CD4-positive, alpha-beta T cell (primary cell): ENCODE measurements around the gene CDHR2. TPM values are rescaled to one million over a fixed set of nuclear protein-coding genes. Genes with fewer than 3 reads are reported as not detected.

ENCODE experiments used
- ATAC-seq: fragments of 200-7000 bp; cut with Tn5 transposase; one replicate; pipeline ENCODE4 v1.10.0; 2022; ENCODE audit warnings: mild to moderate bottlenecking; ENCODE audit not compliant: poor library complexity
- CTCF ChIA-PET: fragments of 350-600 bp; sonication (Branson Sonifier 250); formaldehyde crosslinking; loops from one replicate; lab custom pipeline; 2021; ENCODE audit warnings: antibody characterized with exemption, inconsistent platforms; lab: Charles Lee
- POLR2A ChIA-PET: fragments of 350-600 bp; sonication (Branson Sonifier 250); formaldehyde crosslinking; loops from one replicate; lab custom pipeline; 2021; ENCODE audit warnings: antibody characterized with exemption, inconsistent platforms; lab: Charles Lee
- DNase-seq, 14 experiments: peaks; one replicate each; pipeline ENCODE4 v3.0.0-alpha.2; 2013 to 2020; ENCODE audit warnings: mixed read lengths in 2 of 14
- H3K27ac ChIP-seq, 2 donors: one replicate each; pipeline versions ENCODE4 v1.5.1 to v1.7.0; 2013; ENCODE audit warnings: low read length in 2 of 2, low read depth in 1 of 2, mild to moderate bottlenecking in 1 of 2
- H3K27me3 ChIP-seq, 2 experiments: 1 replicate in 1 of 2; 2 replicates in 1 of 2; pipeline versions ENCODE4 v1.6.1 to v1.7.0; 2013; ENCODE audit warnings: low read length in 2 of 2, control low read depth in 1 of 2, mild to moderate bottlenecking in 1 of 2, moderate library complexity in 1 of 2; ENCODE audit not compliant: insufficient read depth in 2 of 2, control insufficient read depth in 1 of 2
- H3K36me3 ChIP-seq: one replicate; pipeline ENCODE4 v1.6.1; 2013; ENCODE audit warnings: low read length, control low read depth; ENCODE audit not compliant: insufficient read depth
- H3K4me1 ChIP-seq: one replicate; pipeline ENCODE4 v1.6.1; 2013; ENCODE audit warnings: low read length, control low read depth; ENCODE audit not compliant: insufficient read depth
- H3K4me3 ChIP-seq: one replicate; pipeline ENCODE4 v1.5.1; 2013; ENCODE audit warnings: mild to moderate bottlenecking, low read length, moderate library complexity
- H3K9me3 ChIP-seq, 2 experiments: 1 replicate in 1 of 2; 2 replicates in 1 of 2; pipeline versions ENCODE4 v1.6.1 to v1.7.0; 2013; ENCODE audit warnings: low read length in 2 of 2, mild to moderate bottlenecking in 2 of 2, control low read depth in 1 of 2, moderate library complexity in 1 of 2; ENCODE audit not compliant: control insufficient read depth in 1 of 2, insufficient read depth in 1 of 2
- H3K27ac Mint-ChIP-seq: one replicate; pipeline ENCODE4 v1.8.0; 2020; ENCODE audit warnings: mixed read lengths
- H3K27me3 Mint-ChIP-seq: one replicate; pipeline ENCODE4 v1.8.0; 2021; ENCODE audit warnings: mixed read lengths
- H3K36me3 Mint-ChIP-seq: one replicate; pipeline ENCODE4 v1.8.0; 2021; ENCODE audit warnings: low read depth, mixed read lengths
- H3K4me1 Mint-ChIP-seq: one replicate; pipeline ENCODE4 v1.8.0; 2021; ENCODE audit warnings: low read depth, mixed read lengths
- H3K4me3 Mint-ChIP-seq: one replicate; pipeline ENCODE4 v1.8.0; 2020; ENCODE audit warnings: mild to moderate bottlenecking, mixed read lengths
- H3K9me3 Mint-ChIP-seq: one replicate; pipeline ENCODE4 v1.8.0; 2020; ENCODE audit warnings: mixed read lengths
- intact Hi-C, 2 experiments: fragments of 100-400 bp; cut with DNase I in 1 of 2; cut with micrococcal nuclease in 1 of 2; formaldehyde crosslinking; loops; one replicate each; pipeline versions ENCODE4 v1.15.1 to v1.9.0; 2023 to 2025; cut with DNase I, micrococcal nuclease
- total RNA-seq, 174 experiments: library from RNA in 2 of 174; stranded (reverse) in 2 of 174; gene quantifications; one replicate each; pipeline ENCODE4 v1.2.3 and lab custom pipeline; 2021 to 2026
- TF ChIP-seq, protein P1 (sequence below): fragments of 200-600 bp; IDR thresholded peaks from one replicate; pipeline ENCODE4 v1.8.0; 2022; ENCODE audit warnings: antibody characterized with exemption, mild to moderate bottlenecking

CDHR2 gene
- total RNA-seq, 2 experiments from 2014 or later = 1.6 to 2.0 TPM

DNA sequence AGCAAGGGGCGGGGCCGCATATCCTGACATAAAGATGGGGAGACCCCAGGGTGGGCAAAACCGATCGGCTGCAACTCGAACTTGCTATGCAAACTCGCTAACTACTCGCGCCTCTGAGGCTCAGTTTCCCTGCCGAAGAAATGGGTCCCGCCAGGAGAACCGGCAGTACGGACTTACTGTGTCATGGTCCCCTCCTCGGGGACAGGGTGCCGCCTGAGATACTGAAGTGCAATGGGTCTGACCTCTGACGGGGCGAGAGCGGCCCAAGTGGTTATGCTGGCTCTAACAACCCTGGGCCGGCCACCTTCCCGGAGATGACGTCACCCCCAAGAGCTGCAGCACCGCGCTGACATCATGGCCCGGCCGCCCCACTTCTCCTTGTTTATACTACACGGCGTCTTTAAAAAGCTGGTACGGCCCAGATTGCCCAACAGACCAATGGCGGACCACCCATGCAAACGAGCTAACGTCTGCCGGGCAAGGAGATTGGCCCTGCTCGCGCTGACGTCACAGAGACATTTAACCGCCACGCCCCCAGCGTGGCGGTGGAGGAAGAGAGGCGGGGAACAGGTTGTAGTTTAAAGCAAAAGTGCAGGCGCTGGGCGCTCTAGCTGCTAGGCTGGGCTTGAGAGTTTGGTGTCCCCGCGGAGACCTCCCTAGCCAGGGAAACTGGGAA, 11.4 kb upstream of the CDHR2 start:
- Histone ChIP-seq H3K36me3 (peaks cover 7% of the 10 kb centered on the region), H3K9me3 (peaks cover 0 to 3% of the 10 kb centered on the region in 2 experiments), H3K27me3 (no peaks in the 10 kb centered on the region), H3K27ac (peak overlapping the region; percentile 99), H3K4me3 (peak overlapping the region; percentile 98), H3K4me1 (peaks cover 79% of the 10 kb centered on the region)
- peaks cover 83% of the 10 kb centered on the region for H3K4me1 Mint-ChIP-seq
- peak overlapping the region; percentile 100 for H3K27ac Mint-ChIP-seq
- TF ChIP-seq, protein P1, sequence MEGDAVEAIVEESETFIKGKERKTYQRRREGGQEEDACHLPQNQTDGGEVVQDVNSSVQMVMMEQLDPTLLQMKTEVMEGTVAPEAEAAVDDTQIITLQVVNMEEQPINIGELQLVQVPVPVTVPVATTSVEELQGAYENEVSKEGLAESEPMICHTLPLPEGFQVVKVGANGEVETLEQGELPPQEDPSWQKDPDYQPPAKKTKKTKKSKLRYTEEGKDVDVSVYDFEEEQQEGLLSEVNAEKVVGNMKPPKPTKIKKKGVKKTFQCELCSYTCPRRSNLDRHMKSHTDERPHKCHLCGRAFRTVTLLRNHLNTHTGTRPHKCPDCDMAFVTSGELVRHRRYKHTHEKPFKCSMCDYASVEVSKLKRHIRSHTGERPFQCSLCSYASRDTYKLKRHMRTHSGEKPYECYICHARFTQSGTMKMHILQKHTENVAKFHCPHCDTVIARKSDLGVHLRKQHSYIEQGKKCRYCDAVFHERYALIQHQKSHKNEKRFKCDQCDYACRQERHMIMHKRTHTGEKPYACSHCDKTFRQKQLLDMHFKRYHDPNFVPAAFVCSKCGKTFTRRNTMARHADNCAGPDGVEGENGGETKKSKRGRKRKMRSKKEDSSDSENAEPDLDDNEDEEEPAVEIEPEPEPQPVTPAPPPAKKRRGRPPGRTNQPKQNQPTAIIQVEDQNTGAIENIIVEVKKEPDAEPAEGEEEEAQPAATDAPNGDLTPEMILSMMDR = no peak
- H3K9me3 Mint-ChIP-seq = no peaks in the 10 kb centered on the region
- H3K36me3 Mint-ChIP-seq = peaks cover 58% of the 10 kb centered on the region
- ChIA-PET CTCF (interaction anchor here (1.1 to 7.1 kb wide), 6 partner anchors 12 to 123 kb away, joined by 3 to 42 read pairs (median 4); partner anchors contain the start of genes CDHR2, CLTB and FAF2), POLR2A (interaction anchor here (0.6 to 10.1 kb wide), 28 partner anchors 7 to 1059 kb away, joined by 3 to 185 read pairs (median 4); partner anchors contain the start of genes CDHR2, CLTB, FAF2 and HIGD2A)
- H3K4me3 Mint-ChIP-seq = peak overlapping the region; percentile 99
- intact Hi-C loops = loop anchor here (1.0 to 10.0 kb wide), 7 partner anchors 35 to 1055 kb away; partner anchors contain the start of genes CLTB (in 1 of the 2), FAF2 (in 1 of the 2), HIGD2A (in 1 of the 2) and NOP16 (in 1 of the 2)
- peak; percentile 73 for ATAC-seq
- H3K27me3 Mint-ChIP-seq = no peaks in the 10 kb centered on the region
- DNase-seq = peak; percentile 92 to 100 (median 96)

DNA sequence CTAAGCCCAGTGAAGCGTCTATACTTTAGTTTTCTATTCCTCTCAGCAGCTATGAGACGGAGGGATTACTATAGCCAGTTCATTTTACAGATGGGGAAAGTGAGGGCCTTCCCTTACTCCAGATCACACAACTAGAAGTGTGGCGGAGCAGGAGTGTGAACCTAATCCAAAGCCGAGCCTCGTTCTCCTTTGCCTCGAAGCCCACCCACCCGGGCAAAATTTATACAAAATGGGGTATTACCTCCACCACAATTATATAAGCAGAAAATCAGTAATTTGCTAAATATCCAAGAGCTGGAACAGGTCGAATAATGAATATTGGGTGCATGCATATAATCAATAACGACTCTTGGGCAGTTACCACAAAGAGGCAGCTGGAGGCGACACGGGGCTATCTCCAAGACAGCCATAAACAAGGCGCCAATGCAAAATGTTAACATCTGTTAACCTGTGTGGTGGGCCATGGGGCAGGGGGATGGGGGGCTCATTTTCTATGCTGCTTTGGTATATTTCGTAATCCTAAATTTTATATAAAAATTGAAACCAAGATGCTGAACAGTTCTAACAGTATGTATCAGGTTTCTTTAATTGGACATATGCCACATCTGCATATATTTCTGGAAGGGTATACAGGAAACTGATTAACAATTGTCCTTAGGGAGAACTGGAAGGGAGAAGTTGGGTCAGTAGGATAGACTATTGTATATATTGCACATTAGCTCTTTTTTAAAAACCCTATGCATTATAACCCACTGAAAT, 10.7 kb upstream of the CDHR2 start:
- Mint-ChIP-seq H3K27me3 (no peaks in the 10 kb centered on the region), H3K4me3 (peak overlapping the region; percentile 99), H3K4me1 (peaks cover 77% of the 10 kb centered on the region), H3K9me3 (no peaks in the 10 kb centered on the region), H3K27ac (peak overlapping the region; percentile 100), H3K36me3 (peaks cover 51% of the 10 kb centered on the region)
- CTCF ChIA-PET = interaction anchor here (1.1 to 7.1 kb wide), 6 partner anchors 8 to 122 kb away, joined by 3 to 42 read pairs (median 6); partner anchors contain the start of genes CDHR2, CLTB and FAF2
- H3K27me3 ChIP-seq = no peaks in the 10 kb centered on the region
- no peaks in the 10 kb centered on the region for H3K36me3 ChIP-seq
- no peak for DNase-seq
- TF ChIP-seq, protein P1 = no peak
- no peak for ATAC-seq
- peaks cover 73% of the 10 kb centered on the region for H3K4me1 ChIP-seq
- H3K27ac ChIP-seq = peak overlapping the region; percentile 46 to 99
- intact Hi-C loops = loop anchor here (5.0 to 10.0 kb wide), 6 partner anchors 34 to 1054 kb away; partner anchors contain the start of genes CLTB (in 1 of the 2), HIGD2A (in 1 of the 2), NOP16 (in 1 of the 2) and NSD1 (in 1 of the 2)
- peaks cover 0 to 3% of the 10 kb centered on the region in 2 experiments for H3K9me3 ChIP-seq
- POLR2A ChIA-PET = interaction anchor here (0.6 to 10.1 kb wide), 20 partner anchors 6 to 908 kb away, joined by 3 to 185 read pairs (median 6); partner anchors contain the start of genes CDHR2, CLTB, FAF2 and HIGD2A
- H3K4me3 ChIP-seq = peak overlapping the region; percentile 98

DNA sequence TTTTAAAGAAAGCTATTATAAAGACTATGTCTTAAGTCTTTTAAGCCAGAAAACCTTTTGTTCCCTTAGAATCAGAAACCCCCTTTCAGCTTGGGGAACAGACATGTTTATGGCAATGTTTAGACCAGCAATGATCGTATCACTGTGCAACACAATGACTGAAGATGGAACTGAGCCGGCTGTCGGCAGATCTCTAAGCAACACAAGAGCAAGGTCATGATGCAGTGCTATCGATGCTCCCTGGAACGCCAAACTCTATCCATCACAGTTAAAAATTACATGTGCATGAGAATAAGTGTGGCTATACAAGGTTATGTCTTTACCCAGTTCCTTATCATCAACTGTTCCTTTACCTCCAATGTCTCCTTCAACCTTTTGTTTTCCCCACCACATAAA, 10.2 kb upstream of the CDHR2 start:
- H3K27me3 ChIP-seq = no peaks in the 10 kb centered on the region
- peaks cover 75% of the 10 kb centered on the region for H3K4me1 Mint-ChIP-seq
- POLR2A ChIA-PET = interaction anchor here (1.2 to 9.9 kb wide), 7 partner anchors 9 to 178 kb away, joined by 3 to 126 read pairs (median 9); partner anchors contain the start of genes CLTB, FAF2 and KIAA1191
- no peak overlapping the region for H3K4me3 ChIP-seq
- intact Hi-C loops = loop anchor here (5.0 to 10.0 kb wide), 6 partner anchors 33 to 1053 kb away; partner anchors contain the start of genes CLTB (in 1 of the 2), HIGD2A (in 1 of the 2), NOP16 (in 1 of the 2) and NSD1 (in 1 of the 2)
- TF ChIP-seq, protein P1 = no peak
- CTCF ChIA-PET = interaction anchor here (1.5 to 7.1 kb wide), 5 partner anchors 9 to 123 kb away, joined by 4 to 42 read pairs (median 8); partner anchors contain the start of genes CLTB and FAF2
- H3K27ac Mint-ChIP-seq = peak overlapping the region; percentile 100
- H3K9me3 ChIP-seq = peaks cover 0 to 3% of the 10 kb centered on the region in 2 experiments
- DNase-seq (no peak), ATAC-seq (no peak)
- peaks cover 45% of the 10 kb centered on the region for H3K36me3 Mint-ChIP-seq
- no peaks in the 10 kb centered on the region for H3K36me3 ChIP-seq
- H3K4me1 ChIP-seq = peaks cover 72% of the 10 kb centered on the region
- H3K4me3 Mint-ChIP-seq = peak overlapping the region; percentile 72
- H3K9me3 Mint-ChIP-seq = no peaks in the 10 kb centered on the region
- H3K27me3 Mint-ChIP-seq = no peaks in the 10 kb centered on the region
- H3K27ac ChIP-seq = peak overlapping the region; percentile 10 to 99
